Embryonic facial prominence (tissue), 1 donor: ENCODE results near the gene CNR1.
"Not testable (repeated sequence)": the region's sequence is repeated elsewhere in the genome, so short reads cannot be mapped to it uniquely, and the experiment has no call there.

Source experiments
- DNase-seq: peaks from one replicate; pipeline ENCODE4 v3.0.0-alpha.2; 2016; ENCODE audit errors: extremely low spot score

The CNR1 gene

GRCh38 chr6:88165844-88166492 is at the start of gene CNR1:
CNR1 (minus strand) TSS chr6:88166347; CDS start chr6:88145274, 21,073 bp downstream.
- DNase-seq = no peak

GRCh38 chr6:88211446-88211845 is 45.3 kb upstream of the CNR1 start:
- no peak for DNase-seq

GRCh38 chr6:88209301-88209700 is 43.2 kb upstream of the CNR1 start:
- DNase-seq = no peak

- no peak for DNase-seq
These were observed 42.6 kb upstream of the CNR1 start for GRCh38 chr6:88208726-88209125.

DNA sequence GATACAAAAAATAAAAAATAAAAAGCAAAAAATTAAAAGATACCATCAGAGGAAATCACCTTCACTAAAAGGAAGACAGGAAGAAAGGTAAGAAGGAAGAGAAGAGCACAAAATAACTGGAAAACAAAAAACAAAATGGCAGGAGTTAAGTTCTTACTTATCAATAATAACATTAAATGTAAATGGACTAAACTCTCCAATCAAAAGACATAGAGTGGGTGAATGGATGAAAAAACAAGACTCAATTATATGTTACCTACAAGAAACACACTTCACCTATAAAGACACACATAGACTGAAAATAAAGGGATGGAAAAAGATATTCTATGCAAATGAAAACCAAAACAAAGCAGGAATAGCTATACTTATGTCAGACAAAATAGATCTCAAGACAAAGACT is 35.6 kb upstream of the CNR1 start:
- DNase-seq = not testable (repeated sequence)

- DNase-seq = no peak
These were observed 18.8 kb upstream of the CNR1 start for GRCh38 chr6:88184921-88185320.

DNA sequence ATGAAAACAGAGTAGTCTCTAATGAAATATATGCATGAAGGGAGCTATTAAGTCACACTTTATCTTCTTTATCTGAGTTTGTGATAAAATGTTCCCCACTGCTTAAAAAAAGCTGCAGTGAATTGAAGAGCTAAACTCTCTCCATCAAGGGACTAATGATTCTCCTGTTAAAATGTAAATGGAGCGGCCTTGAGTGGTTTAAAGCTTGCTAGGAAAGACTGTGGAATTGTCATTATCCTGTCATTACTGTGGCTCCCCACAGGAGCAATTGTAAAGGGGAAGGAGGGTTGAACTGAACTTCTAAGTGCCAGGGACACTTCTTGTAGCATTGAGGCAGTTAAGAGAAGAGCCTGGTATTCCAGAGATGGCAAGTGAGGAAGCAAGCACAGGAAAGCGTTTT is 17.3 kb upstream of the CNR1 start:
- DNase-seq = no peak

DNA sequence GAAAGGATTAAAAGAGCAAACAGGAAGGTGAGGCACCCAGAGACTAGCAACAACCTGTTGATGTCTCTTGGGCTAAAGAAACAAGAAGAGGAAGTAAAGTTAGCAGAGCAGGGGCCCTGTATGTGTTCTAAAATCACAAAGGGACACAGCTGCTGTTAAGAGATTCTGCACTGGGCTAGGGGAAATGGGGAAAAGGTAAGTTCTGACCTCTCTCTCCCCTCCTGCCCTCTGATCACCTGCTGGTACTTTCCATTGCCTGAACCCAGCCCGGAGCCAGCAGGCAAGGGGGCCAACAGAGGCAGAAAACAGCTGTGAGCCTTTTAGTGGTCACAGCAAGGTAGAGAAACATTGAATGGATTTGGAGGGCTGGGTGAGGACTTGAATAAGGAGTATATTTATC is 13.5 kb upstream of the CNR1 start:
- no peak for DNase-seq

DNA sequence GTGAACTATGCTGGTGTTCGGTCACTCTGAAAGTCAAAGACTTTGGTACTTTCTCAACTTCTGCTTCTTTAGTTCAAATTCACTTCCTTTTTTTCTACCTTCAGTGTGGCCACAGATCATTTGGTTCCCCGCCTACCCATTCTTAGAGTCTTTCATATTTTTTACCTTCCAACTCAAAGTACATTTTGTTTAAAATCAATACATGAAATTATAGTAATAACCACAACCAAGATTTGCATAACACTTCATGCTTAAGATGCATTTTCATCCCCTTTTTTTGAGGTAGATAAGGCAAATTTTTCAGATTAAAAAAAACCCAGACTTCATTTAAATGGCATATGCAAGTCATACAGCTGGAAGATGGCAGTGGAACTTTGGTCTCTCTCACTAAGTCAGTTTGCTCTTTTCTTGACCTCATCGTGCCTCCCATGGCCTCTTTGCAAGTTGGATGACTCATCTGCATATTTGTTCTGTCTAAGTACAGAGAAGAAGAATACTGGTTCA is 11.9 kb upstream of the CNR1 start:
- no peak for DNase-seq

GRCh38 chr6:88174906-88175305 is 8.8 kb upstream of the CNR1 start:
- DNase-seq = no peak

DNA sequence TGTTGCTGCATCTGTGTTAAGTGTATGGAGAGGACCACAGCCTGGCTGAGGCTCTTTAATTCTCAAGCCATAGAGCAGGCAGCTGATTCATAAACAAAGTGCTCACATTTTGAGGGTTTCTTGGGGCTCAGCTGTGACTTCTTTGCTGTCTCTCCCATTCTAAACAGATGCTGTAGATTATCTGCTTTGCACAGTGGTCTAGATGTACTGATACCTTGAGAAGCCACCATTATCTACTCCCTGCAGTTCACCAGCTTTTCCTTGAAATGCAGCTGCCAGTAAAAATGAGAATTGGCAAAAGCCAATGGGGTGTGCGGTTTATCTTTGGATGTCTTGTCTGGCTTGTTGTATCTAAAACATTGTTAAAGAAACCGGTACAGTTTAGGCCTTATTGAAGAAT is 5.2 kb upstream of the CNR1 start:
- DNase-seq = no peak

DNA sequence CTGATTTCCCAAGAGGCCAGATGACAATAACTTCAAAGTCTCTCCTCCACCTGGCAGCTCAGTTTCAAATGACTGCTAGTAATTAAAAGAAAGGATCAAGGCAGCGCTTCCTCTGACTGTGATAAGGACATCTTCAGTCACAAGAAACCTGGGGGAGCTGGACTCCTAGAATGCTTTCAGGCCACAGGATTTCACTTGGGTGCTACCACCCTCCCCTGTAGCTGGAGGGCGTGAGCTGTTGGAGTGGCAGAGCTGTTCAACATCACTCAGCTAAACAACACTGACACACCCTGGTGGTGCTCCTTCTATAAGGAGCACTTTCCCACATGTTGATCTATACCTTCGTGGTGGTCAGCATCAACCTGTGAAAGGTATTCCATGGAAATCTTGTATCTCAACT is 2.2 kb upstream of the CNR1 start:
- no peak for DNase-seq

GRCh38 chr6:88167352-88167937 is 1.3 kb upstream of the CNR1 start:
- DNase-seq = peak; percentile 32

- no peak for DNase-seq
These were observed 575 bp upstream of the CNR1 start for GRCh38 chr6:88166493-88167351.

- DNase-seq = no peak
These were observed 882 bp downstream of the CNR1 start for GRCh38 chr6:88165087-88165843.

GRCh38 chr6:88164061-88164460 is 2.1 kb downstream of the CNR1 start:
- DNase-seq = no peak

DNA sequence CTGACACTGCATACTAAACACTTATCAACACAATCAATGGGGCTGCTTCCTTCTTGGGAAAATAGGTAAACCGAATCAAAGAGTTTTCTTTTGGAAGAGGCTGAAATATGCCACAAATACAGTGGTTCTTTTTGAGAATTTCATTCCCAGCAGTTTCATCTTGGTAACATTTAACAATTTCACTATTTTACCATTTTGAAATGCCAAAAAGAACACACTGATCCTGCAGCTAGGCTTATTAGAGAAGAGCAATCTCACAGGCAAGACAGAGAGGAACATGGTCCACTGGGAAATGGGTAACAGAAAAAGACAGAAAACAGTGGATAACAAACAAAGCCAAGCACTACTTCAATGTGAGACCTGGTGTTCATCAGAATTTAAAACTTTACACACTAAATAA is 2.5 kb downstream of the CNR1 start:
- DNase-seq = no peak

DNA sequence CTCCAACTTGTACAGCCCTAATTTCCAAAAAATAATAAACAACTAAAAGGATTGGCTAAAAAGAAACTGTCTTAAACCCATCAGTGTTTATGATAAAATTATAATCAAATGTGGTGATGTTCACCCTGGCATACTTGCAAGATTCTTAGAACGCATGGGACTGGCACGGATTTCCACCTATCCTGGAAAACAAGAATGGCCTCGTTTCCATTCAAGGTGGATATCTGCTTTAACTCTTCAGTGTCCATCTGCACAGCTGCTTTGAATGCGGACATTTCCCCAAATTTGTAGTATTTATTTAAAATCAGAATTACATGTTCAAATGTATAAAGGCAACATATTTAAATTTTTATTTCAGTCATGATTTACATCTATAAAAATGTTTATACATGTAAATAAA is 4.2 kb downstream of the CNR1 start:
- DNase-seq = no peak

DNA sequence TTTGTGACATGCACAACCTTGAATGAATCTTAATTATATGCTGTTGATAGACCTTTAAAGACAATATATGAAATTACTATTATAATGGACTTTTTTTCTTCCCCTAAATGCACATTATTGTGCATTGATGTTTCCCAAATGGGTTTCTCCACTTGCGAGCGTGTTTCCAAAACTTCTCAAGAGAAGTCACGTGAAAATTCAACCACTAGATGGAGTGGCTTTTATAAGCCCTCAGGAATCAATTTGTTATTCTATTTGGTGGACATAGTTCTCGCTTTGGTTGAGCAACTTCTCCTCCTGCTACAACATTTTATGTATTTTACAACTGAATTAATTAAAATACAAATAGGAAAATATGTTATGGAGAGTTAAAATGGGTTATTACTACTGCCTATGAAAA is 9.0 kb downstream of the CNR1 start:
- no peak for DNase-seq

DNA sequence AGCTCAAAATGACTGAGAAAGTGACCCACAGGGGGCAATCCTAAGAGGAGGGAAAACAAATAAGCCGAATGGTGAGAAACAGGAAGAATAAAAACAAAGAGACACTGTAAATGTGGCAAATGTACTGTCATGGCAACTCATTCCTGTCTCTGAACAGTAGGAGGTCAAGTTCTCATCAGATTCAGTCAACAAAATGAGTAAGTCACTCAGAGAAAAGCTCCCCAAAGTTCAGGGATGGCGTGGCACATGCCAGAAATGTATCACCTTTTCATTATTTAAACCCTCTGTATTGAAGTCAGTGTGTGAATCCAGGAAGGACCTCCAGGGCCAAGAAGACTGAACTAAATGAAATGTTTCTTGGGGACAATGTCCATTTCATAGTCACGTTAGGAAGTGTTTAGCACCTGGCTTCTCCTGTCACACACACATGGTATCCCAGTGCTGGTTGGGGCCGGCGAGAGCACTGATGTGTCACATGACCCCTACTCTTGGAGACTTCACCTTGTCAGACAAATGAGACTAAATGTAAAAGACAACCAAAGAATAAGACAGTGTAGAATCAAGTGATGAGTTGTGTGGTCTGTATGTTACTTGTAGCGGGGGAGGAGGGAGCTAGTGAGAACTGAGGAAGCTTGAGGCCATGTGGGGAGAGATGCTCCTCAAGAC is 20.7 kb downstream of the CNR1 start:
- no peak for DNase-seq

DNA sequence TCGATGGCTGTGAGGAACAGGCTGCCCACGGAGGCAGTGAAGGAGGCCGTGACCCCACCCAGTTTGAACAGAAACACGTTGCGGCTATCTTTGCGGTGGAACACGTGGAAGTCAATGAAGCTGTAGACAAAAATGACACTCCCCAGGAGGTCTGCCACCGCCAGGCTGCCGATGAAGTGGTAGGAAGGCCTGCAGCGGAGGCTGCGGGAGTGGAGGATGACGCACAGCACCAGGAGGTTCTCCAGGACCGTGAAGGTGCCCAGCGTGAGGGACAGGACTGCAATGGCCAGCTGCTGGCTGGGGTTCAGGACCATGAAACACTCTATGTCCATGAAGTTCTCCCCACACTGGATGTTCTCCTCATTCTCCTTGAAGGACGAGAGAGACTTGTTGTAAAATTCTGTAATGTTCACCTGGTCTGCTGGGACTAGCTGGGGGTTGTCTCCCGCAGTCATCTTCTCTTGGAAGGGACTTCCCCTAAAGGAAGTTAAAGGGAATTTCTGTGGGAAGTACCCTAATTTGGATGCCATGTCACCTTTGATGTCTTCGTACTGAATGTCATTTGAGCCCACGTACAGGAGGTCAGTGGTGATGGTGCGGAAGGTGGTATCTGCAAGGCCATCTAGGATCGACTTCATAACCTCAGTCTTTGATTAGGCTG is 21.4 kb downstream of the CNR1 start:
- no peak for DNase-seq
